GM15510 (cell line): ENCODE measurements around the gene XRCC6.

Experiments used
- POLR2A ChIP-seq: IDR thresholded peaks from 3 replicates; pipeline ENCODE4 v1.6.1; 2011; ENCODE audit warnings: borderline replicate concordance; ENCODE audit not compliant: insufficient read length; ENCODE audit errors: extremely low read depth

The XRCC6 gene

DNA sequence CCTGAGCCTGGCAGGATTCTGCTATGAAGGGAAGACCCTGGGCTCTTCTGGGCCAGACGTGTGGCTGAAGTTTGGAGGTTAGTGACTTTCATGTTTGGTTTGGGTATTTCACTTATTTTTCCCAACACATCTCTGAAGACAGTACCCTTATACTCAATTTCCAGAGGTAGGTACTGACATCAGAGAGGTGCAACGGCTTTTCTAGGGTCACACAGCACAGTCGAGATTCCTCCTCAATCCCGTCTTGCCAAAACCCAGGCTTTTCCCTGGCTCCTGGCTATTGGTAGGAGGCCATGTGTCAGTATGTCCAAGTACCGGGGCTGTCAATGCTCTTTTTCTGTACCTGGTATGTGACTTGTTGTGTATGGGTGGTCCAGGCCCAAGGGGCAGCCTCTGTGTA is 25.4 kb upstream of the XRCC6 start:
- no peak for TF ChIP-seq POLR2A

DNA sequence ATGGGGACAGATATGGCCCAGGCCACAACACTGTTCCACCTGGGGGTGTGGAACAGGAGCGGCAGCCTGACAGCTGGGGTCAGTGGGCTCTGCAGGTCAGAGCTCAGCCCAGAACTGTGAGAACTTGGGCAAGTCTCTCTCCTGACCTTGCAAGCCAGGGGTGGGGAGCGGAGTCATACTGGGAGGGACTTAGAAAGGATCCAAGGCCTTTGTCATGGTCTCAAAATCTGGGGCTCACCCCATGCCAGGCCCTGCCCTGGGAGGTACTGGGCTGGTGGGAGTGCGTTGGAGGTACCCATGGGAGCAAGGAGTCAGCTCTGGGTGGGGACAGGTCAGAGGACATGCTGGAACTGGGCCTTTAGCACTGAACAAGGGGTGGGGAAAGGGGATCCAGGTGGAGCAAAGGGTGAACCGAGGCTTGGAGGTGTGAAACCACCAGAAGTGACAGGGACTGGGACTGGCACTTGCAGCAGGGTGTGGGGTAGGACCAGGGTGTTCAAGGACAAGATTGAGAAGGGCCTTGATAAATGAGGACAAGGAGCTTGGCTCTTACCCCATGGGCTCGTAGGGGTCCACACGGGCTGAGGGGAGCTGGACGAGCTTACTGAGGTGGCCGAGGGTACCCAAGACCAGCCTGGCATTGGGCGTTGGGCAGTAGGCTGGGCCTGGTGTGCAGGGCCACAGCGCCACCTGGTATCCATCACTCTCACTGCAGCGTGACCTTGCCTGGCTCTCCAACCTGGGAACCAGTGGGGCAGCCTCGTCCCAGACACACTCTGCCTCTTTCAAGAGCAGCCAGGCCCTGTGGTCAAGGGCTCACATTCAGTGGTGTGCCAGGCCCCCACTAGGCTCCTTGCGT is 24.1 kb upstream of the XRCC6 start:
- TF ChIP-seq POLR2A = no peak

DNA sequence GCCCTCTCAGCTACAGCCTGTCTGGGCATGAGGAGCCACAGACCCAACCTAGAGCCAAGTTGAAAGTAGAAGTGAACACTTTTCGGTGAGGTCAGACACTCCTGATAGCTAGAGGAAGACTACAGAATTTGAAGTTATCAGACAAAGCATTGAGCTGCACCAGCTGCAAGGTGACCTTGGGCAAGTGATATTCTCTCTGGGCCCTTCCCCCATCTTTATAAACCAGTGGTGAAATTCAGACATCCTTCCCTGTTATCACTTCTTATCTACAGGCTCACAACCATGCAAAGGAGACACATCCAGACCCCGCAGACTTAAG is 23.5 kb upstream of the XRCC6 start:
- no peak for TF ChIP-seq POLR2A

DNA sequence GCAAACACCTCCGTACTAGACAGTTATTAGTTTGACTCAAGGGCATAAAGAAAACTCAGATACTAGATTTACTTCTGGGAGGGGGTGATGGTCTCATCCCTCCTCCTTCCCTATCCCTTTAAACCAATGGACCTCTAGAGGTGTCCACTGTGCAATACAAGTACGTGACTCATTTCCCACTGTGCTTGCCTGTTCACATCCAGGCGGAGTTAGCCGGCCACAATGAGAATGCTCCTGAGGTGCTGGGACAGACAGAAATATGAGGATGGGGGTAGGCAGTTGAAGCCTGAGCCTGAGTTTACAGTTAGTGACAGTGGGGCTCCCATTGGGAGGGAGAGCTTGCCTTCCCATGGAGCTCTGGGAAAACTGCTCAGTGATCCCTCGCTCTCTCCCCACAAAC is 23.0 kb upstream of the XRCC6 start:
- TF ChIP-seq POLR2A = no peak

DNA sequence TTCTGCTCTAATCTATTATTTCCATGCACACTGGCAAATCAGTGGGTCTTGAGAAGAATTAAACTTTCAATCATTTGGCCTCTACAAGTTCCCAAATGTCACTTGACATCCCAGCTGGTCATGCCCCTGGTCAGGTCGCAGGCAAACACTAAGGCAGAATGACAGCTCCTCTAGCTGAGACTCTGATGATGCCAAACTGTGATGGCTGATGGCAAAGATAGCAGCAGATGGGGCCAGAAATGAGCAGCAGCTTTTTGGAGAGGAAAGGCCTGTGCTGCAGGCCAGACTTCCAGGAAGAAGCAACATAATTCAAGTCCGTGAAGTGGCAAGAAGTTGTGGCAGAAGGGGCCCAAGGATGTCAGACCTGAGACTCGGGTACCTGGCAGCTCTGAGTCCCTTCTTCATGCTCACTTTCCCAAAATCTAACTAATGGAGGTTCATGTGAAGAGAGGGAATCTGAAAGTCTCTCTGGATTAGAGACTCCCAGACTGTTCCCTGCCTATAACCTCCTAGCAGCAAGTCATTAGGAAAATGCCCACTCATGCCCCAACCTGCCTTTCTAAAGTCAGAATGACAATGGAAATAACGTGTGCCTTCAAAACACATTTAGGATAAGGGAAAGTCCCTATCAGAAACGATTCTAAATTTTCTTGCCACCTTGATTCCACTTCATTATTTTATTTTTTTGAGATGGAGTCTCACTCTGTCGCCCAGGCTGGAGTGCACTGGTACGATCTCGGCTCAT is 22.0 kb upstream of the XRCC6 start:
- TF ChIP-seq POLR2A = no peak

DNA sequence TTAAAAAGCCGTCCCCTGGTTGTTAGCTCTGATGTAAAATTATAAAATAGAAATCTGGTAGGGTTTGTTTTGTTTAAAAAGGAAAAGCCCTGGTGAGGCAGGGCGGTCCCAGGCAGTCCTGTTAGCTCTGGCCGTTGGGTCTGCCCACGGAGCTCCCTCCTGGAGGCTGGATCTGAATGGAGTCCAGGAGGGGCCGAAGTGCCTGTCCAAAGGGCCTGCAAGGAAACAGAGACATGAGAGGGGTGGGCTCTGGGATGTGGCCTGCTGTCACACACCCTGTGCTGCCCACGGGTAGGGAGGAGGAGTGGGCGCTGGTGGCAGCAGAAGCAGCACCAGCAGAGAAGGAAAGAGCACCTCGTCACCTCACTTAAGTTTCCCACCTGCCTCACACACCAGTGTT is 20.1 kb upstream of the XRCC6 start:
- TF ChIP-seq POLR2A = no peak

DNA sequence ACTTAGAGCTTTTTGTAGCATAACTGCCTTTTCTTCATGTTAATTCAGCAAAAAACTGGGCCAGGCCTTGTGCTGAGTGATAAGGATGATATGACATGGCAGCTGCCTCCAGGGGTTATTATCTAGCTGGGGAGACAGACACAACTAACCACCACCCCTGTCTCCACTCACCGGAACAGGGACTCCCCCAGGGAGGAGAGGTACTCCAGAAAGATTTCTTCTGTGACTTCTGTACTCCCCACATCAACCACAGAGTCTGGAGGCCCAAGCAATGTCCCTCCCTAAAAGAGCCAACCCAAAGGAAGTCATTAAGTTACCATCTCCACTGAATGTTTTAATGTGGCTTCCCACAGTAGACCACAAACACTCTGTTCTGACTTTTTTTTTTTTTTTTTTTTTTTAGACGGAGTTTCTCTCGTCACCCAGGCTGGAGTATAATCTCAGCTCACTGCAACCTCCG is 17.2 kb upstream of the XRCC6 start:
- no peak for TF ChIP-seq POLR2A

DNA sequence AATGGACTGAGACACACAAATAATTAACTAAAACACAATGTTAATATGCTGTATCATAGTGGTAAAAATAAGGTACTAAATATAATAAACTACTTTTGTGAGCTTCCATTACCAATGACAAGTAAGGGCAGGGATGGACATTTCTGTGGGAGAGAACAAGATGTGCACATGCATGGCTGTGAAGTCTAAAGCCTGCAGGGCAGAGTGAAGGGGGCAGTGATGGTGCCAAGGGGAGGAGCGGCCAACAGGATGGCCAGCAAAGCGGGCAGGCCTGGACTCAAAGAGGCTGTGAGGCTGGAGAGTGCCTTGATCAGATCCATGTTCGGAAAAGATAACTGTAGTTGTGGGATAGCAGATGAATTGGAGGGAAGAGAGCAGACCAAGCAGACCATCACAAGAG is 12.7 kb upstream of the XRCC6 start:
- no peak for TF ChIP-seq POLR2A

DNA sequence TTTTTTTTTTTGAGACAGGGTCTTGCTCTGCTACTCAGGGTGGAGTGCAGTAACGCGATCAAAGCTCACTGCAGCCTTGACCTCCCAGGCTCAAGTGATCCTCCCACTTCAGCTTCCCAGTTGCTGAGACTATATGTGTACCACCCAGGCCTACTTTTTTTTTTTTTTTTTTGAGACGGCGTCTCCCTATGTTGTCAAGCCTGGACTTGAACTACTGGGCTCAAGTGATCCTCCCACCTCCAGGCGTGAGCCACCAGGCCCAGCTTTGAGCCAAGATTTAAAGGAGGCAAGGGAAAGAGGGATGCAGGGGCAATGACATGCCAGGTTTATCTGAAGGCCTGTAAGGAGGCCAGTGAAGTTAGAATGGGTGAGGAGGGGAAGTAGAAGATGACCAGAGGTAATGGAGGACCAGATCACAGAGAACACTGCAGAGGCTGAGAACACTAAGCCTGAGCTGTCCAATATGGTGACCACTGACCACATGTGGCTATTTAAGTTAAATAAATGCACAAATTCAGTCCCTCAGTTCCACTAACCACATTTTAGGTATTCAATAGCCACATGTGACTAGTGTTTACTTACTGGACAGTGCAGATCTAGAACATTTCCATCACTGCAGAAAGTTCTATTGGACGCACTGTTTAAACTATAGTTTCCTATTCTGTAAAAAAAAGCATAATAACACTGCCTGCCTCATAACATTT is 8.3 kb upstream of the XRCC6 start:
- TF ChIP-seq POLR2A = no peak

DNA sequence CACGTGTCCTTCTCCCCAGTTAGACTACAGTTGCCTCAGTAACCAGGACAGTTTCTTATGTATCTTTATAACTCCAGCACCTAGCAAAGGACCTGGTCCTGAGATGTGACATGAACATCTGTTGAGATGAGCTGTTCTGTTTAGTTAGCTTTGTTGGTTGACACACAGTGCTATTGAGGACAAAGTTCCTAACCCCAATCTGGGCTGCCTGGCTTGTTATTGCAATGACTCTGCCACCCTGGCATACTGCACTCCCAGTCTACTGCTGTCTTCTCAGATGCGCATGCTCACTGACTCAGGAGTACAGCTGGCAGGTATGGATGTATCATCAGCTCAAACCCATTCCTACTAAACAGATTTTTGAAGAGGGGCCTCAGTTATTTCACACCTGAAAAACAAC is 7.6 kb upstream of the XRCC6 start:
- TF ChIP-seq POLR2A = no peak

DNA sequence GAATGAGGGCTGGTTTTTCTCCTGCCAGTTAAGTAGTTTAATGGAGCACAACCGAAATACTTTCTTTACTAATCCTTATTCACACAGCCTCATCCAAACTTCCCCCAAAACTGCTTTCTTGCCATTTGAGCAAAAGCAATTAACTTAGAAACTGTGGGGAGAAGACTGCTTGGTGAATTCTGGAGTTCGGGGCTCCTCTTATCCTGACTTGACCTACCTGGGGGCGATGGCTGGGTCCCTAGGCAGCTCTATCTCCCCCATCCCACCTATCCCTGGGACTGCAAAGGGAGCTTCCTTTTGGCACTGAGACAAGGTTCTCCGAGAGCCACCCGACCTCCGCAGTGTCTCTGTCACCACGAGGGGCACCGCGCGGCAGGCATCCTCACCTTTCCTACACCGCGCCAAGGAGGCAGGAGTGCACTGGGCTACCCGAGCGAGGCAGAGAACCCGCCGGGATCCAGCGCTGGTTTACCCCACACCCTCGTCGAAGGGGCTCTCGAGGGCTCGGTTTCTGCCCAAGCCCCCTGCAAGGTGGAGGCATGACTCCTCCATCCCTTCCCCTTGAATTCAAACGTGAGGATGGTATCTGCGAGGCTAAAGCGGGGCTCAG is 1.0 kb upstream of the XRCC6 start:
- TF ChIP-seq POLR2A = no peak

DNA sequence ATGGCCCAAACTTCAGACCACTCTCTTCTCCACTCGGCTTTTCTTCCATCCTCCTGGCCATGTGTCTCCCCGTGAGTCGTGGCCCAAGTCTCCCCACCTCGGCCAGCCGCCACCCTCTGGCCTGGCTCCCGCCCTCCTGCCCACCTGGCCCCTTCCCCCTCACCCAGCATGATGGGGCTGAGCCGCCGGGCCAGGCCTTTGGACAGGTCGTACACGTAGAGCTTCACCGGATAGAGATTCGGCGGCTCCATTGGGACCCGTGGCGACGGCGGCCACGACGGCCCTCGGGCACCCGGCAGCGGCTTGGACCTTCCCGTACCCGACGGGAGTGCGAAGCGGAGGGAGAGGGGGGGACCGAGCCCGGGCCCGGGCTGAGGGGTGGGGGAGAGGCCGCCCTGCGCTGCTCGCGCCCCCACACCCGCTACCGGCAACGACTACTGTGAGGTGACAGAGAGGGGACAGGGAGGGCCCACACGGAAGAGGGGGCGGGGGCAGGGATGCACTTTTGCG is 451 bp upstream of the XRCC6 start, which contains the start of gene DESI1:
Gene DESI1 (minus strand): TSS at position 455 of the 510 bp plus-strand sequence. CDS start 204 bp downstream, at position 251.
- peak; percentile 97 for TF ChIP-seq POLR2A

DNA sequence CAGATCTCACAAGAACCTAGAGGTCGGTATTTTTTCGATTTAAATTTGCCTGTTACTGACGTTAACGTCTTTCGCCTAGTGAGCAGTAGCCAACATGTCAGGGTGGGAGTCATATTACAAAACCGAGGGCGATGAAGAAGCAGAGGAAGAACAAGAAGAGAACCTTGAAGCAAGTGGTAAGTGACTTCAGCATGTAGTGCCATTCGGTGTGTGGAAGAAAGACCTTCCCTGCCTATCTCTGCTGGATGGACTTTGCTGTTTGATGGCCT is 750 bp downstream of the XRCC6 start:
- TF ChIP-seq POLR2A = no peak

DNA sequence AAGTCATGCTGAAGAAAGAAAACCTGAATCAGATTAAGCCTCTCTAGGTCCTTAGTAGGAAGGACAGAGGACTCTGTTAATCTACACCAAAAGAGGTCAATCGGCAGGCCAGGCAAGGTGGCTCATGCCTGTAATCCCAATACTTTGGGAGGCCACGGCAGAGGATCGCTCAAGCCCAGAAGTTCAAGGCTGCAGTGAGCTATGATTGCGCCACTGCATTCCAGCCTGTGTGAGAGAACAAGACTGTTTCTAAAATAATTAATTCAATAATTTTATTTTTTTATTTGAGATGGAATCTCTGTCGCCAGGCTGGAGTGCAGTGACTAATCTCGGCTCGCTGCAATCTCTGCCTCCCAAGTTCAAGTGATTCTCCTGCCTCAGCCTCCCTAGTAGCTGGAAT is 4.5 kb downstream of the XRCC6 start:
- no peak for TF ChIP-seq POLR2A

DNA sequence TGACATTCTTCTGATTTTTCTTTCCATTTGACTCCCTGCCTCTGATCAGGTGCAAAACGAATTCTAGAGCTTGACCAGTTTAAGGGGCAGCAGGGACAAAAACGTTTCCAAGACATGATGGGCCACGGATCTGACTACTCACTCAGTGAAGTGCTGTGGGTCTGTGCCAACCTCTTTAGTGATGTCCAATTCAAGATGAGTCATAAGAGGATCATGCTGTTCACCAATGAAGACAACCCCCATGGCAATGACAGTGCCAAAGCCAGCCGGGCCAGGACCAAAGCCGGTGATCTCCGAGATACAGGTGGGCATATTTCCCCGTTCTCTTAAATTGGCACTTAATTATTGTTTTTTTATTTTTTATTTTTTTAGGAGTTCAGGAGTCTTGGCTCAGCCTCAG is 15.4 kb downstream of the XRCC6 start:
- TF ChIP-seq POLR2A = no peak
